GM21619 (cell line): ENCODE results near the gene DGKG.

Source experiments
- ATAC-seq: cut with Tn5 transposase; IDR thresholded peaks from one replicate; pipeline ENCODE4 v1.9.1; 2021; ENCODE audit not compliant: unreplicated experiment

DGKG gene

GRCh38 chr3:186368176-186368575 is 6.1 kb upstream of the DGKG start:
- ATAC-seq, result no peak

GRCh38 chr3:186367631-186368030 is 5.6 kb upstream of the DGKG start:
- no peak for ATAC-seq

- ATAC-seq, result no peak
Measured at GRCh38 chr3:186366206-186366605, 4.2 kb upstream of the DGKG start.

- no peak for ATAC-seq
Measured at GRCh38 chr3:186365202-186365974, 3.4 kb upstream of the DGKG start.

- ATAC-seq, result no peak
Measured at GRCh38 chr3:186362988-186363387, 954 bp upstream of the DGKG start.

GRCh38 chr3:186362537-186362842 is 456 bp upstream of the DGKG start:
- no peak for ATAC-seq

GRCh38 chr3:186361246-186361761 is 730 bp downstream of the DGKG start:
- ATAC-seq, result no peak

GRCh38 chr3:186360779-186361178 is 1.3 kb downstream of the DGKG start:
- no peak for ATAC-seq

- ATAC-seq, result no peak
Measured at GRCh38 chr3:186359078-186359477, 3.0 kb downstream of the DGKG start.

- ATAC-seq, result no peak
Measured at GRCh38 chr3:186356152-186356551, 5.9 kb downstream of the DGKG start.

- ATAC-seq, result no peak
Measured at GRCh38 chr3:186354100-186354499, 7.9 kb downstream of the DGKG start.

- no peak for ATAC-seq
Measured at GRCh38 chr3:186352369-186352768, 9.7 kb downstream of the DGKG start.

GRCh38 chr3:186342197-186342596 is 19.8 kb downstream of the DGKG start:
- ATAC-seq, result no peak

GRCh38 chr3:186340204-186340603 is 21.8 kb downstream of the DGKG start:
- no peak for ATAC-seq

GRCh38 chr3:186339180-186339918 is 22.7 kb downstream of the DGKG start:
- no peak for ATAC-seq

- no peak for ATAC-seq
Measured at GRCh38 chr3:186333256-186333655, 28.8 kb downstream of the DGKG start.

- ATAC-seq, result no peak
Measured at GRCh38 chr3:186330772-186331460, 31.1 kb downstream of the DGKG start.

GRCh38 chr3:186329589-186329988 is 32.4 kb downstream of the DGKG start:
- ATAC-seq, result no peak

- ATAC-seq, result no peak
Measured at GRCh38 chr3:186327912-186328487, 34.0 kb downstream of the DGKG start.

GRCh38 chr3:186322761-186323160 is 39.3 kb downstream of the DGKG start:
- no peak for ATAC-seq

GRCh38 chr3:186321746-186322145 is 40.3 kb downstream of the DGKG start:
- ATAC-seq, result no peak
